ENCODE measurements around the gene DDX19B.
"Not testable (repeated sequence)": the region's sequence is repeated elsewhere in the genome, so short reads cannot be mapped to it uniquely, and the experiment has no call there.

DDX19B gene

GRCh38 chr16:70289229-70290094 is 9.5 kb upstream of the DDX19B start, which contains the start of gene AARS1:
Gene AARS1, minus strand, starts transcription at chr16:70289506. Its CDS starts 6,743 bp downstream, at chr16:70282763.
- DNase-seq: peak; percentile 94 to 96

DNA sequence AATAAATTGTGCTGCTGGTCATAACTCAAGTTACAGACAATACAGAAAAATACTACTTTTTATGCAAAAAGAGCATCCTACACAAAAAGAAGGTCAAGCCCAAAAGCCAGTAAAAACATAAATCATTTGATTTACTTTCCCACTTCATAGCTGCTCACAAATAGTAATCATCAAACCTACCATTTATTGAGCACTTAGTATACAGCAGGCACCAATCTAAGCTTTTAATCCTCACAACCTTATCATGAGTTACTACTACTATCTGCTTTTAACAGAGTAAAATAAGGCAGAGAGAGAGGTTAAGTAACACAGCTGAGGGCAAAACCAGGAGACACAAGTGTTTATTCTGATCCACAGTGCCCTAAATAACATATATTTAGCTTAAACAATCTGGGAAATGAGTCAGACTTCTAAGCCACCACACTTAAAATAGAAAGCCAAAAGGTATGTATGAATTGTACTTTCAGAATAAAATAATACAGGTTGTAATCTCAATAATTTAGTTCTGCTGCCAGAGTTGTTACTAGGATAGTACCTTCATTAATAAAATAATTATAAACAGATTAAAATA is 8.0 kb upstream of the DDX19B start:
- DNase-seq: no peak

DNA sequence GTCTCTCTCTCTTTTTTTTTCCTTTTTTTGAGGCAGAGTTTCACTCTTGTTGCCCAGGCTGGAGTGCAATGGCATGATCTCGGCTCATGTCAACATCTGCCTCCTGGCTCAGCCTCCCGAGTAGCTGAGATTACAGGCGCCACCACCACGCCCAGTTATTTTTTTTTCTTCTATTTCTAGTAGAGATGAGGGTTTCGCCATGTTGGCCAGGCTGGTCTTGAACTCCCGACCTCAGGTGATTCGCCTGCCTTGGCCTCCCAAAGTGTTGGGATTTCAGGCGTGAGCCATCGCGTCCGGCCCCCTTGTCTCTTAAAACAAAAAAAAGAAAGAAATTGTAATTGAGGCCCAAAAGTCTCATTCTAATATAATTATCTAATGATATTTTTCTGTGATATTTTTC is 6.8 kb upstream of the DDX19B start:
- DNase-seq: not testable (repeated sequence)

- no peak for DNase-seq
These were observed 4.5 kb upstream of the DDX19B start for GRCh38 chr16:70294385-70295025.

DNA sequence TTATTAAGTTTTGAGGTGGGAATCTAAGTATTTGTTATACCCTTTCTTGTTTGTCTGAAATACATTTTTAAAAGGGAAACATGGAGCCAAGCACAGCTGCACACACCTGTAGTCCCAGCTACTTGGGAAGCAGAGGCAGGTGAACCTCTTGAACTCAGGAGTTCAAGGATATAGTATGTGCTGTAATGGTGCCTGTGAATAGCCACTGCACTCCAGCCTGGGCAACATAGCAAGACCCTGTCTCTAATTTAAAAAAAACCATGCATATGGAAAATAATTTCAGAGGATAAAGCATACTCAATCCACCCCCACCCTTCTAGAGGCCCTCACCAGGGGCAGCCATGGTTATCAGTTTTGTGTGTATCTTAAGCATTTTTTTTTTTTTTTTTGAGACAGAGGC is 3.4 kb upstream of the DDX19B start:
- no peak for DNase-seq

DNA sequence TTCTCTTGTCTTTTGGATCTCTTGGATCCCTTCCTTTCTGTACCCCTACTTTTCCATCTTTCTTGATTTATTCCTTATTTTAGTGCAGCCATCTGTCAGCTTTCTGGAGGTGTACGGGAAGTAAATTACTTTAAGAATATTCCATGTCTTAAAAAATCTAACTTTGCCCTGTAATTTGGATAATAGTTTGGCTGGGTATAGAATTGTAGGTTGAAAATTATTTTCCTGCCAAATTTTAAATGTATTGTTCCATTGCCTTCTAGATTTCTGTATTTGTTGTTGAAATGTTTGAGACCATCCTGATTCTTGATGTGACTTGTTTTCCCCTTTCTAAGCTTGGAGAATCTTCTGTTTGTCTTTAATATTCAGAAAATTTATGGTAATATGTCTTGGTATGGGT is 2.1 kb downstream of the DDX19B start:
- no peak for DNase-seq

DNA sequence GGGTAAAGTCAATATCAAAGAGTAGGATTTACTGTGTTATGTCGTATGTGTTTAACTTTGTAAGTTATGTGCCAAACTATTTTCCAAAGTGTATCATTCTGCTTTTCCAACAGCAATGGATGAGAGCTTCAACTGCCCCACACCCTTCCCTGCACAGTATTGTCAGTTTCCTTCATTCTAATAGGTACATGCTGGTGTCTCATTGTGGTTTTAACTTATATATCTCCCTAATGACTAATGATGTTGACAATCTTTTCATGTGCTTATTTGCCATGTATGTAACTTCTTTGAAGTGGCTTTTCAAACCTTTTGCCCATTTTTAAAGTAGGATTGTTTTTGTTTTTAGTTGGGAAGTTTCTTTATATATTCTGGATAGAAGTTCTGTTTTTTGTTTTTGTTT is 3.8 kb downstream of the DDX19B start:
- DNase-seq: no peak

DNA sequence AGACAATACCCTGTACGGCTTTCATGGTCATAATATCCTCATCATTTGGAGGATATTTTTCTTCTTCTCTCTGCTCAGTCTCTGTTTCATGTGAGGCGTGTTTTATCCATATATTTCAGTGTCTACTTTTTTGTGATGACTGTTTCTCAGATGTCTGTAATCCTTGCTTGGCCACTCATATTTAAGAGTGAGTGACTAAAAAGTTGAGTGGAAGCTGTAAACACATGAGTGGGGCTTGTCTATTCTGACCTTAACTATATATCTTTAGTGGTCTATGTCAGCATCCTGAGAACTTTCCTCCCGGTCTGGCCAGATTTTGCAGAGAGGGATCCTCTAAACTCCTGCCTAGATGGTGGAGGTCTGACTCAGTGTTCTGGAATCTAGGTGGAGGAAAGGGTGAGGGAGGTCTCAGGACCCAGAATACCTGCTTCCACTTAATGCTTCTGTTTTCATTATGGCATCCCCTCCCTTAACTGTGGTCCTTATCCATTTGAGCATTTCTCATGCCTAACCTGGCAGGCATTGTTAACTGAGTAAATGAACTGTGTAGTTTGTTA is 6.0 kb downstream of the DDX19B start:
- no peak for DNase-seq

DNA sequence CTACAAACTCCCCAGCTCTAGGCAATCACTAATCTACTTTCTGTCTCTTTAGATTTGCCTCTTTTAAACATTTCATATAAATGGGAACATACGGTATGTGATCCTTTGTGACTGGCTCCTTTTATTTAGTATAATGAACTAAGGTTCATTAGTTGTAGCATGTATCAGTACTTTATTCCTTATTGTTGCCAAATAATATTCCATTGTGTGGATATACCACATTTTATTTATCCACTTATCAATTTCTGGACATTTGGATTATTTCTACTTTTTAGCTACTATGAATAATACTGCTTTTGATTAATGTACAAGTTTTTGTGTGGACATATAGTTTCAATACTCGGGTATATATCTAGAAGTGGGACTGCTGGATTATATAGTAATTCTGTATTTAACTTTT is 7.9 kb downstream of the DDX19B start:
- DNase-seq: no peak

DNA sequence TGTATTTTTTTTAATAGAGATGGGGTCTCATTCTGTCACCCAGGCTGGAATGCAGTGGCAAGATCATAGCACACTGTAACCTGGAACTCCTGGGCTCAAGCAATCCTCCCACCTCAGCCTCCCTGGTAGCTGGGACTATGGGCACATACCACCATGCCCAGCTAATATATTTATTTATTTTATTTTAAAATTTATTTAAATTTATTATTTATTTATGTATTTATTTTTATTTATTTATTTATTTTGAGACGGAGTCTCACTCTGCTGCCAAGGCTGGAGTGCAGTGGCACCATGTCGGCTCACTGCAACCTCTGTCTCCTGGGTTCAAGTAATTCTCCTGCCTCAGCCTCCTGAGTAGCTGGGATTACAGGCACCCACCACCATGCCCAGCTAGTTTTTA is 8.7 kb downstream of the DDX19B start:
- not testable (repeated sequence) for DNase-seq

DNA sequence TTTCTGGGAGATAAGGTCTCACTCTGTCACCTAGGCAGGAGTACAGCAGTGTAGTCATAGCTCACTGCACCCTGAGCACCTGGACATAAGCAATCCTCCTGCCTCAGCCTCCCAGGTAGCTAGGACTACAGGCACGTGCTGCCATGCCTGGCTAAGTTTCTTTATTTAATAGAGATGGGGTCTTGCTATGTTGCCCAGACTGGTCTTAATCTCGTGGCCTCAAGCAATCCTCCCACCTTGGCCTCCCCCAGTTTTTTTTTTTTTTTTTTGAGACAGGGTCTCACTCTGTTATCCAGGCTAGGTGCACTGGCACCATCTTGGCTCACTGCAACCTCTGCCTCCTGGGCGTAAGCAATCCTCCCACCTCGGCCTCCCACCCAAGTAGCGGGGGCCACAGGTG is 21.1 kb downstream of the DDX19B start:
- no peak for DNase-seq

DNA sequence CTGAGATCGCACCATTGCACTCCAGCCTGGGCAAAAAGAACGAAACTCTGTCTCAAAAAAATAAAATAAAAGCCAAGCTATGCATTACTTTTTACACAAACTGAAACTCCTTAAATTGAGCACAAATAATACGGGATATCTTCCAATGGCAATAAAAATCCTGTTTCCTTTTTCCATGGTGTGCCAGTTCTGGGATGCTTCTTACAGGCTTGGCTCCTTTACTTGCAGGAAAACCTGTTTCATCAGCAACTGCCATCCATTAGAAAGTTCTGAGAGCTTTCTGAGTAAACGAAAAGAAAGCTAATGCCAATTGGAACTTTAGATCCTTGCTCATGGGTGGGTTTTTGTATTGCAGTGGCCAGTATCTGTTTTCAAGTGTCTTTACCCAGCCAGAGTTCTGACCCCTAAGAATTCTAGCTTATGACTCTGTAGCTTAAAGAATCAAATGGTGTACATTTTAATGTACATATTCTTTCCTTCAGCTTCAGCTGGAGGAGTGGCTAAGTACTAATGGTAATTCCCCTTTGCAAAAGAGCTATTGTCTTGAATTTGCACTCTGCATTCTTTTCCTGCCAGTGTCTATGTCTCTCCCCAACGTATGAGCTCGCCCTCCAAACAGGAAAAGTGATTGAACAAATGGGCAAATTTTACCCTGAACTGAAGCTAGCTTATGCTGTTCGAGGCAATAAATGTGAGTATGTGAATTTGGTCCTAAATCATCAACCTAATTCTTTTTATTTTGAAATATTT is 26.2 kb downstream of the DDX19B start:
- no peak for DNase-seq

DNA sequence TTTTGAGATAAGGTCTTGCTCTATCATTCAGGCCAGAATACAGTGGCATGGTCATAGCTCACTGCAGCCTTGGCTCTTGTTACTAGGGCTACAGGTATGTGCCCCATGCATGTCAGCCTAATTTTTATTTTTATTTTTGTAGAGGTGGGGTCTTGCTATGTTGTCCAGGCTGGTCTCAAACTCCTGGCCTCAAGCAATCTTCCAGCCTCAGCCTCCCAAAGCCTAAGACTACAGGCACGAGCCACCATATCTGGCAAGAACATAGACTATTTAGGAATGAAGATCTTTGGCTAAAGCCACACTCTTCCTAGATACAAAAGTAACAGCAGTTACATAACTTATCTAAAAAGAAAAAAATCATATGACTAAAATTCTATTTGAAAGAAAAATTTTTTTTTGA is 32.1 kb downstream of the DDX19B start:
- no peak for DNase-seq

- peak in 1 of 2 donors; percentile 12 for DNase-seq
These were observed 32.8 kb downstream of the DDX19B start for GRCh38 chr16:70331588-70332358.

DNA sequence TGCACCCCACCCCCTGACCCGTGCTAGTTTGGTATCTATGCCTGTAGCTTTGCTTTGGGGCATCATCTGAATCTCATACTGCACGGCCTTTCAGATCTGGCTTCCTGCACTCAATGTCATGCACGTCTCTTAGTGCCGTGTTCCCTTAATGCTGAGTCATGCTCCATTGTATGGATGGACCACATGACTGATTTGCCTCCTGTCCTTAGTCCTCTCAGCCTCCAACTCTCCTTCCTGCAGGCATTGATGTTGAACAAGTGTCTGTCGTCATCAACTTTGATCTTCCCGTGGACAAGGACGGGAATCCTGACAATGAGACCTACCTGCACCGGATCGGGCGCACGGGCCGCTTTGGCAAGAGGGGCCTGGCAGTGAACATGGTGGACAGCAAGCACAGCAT is 33.7 kb downstream of the DDX19B start:
- DNase-seq: not testable (repeated sequence)

GRCh38 chr16:70337814-70338213 is 38.8 kb downstream of the DDX19B start:
- DNase-seq: no peak

DNA sequence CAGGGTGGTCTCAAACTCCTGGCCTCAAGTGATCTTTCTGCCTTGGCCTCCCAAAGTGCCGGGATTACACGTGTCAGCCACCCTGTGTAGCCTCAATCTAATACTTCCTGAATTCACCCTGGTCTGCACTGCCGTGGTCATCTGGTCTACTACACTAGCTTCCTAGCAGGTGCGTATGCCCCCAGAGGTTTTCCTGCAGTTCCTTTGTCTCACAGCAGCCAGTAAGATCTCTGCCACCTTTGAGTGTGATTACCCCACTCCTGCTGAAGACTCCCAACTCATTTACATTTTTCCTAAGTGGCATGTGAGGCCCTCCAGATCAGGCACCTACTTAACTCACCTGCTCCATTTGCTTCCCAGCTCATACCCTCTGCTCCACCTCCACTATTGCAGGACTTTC is 42.6 kb downstream of the DDX19B start:
- DNase-seq: no peak

DNA sequence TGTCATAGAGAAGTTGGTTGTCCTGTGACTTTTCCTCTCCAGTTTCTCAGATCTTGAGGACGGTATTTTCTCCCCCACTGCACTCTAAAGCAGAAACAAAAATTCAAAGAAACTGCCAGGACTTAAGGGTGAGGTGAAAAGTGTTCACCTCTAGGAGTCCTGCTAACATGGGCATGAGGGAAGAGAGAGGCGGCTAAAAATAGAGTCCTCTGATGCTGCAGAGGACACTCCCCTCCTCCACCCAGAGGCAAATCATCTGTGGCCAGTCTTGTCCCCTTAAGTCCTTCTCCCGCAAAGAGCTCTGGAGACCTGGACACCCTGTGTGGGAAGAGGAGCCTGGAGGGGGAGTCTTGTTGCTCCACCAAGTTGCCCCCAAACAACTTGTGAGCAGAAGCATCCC is 43.0 kb downstream of the DDX19B start:
- DNase-seq: no peak

- DNase-seq: no peak
These were observed 46.9 kb downstream of the DDX19B start for GRCh38 chr16:70345840-70346239.

GRCh38 chr16:70348991-70349390 is 50.0 kb downstream of the DDX19B start:
- no peak for DNase-seq

GRCh38 chr16:70349783-70350182 is 50.8 kb downstream of the DDX19B start:
- DNase-seq: no peak

DNA sequence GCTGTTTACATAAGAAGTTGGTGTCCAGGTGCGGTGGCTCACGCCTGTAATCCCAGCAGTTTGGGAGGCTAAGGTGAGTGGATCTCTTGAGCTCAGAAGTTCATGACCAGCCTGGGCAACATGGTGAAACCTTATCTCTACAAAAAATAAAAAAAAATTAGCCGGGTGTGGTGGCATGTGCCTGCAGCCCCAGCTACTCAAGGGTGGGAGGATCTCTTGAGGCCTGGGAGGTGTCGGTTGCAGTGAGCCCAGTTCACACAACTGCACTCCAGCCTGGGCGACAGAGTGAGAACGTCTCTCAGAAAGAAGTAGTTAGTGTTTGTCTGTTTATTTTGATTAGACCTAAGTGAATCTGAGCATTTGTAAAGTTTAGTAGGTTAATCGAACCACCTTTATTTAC is 60.6 kb downstream of the DDX19B start:
- DNase-seq: no peak
